Hematopoietic multipotent progenitor cell (in vitro differentiated cells): ENCODE data around the gene MDK. TPM values are rescaled to one million over a fixed set of nuclear protein-coding genes. Genes with fewer than 3 reads are reported as not detected.

Source experiments
- DNase-seq, 3 donors: peaks; one replicate each; pipeline ENCODE4 v3.0.0-alpha.2; 2011 to 2015; ENCODE audit warnings: low read depth in 2 of 3, low spot score in 2 of 3
- total RNA-seq: library from RNA; depleted of rRNA; stranded (reverse); fragments of >200 nt; gene quantifications from one replicate; pipeline ENCODE4 v1.2.3, GENCODE V29; 2012

The MDK gene
- total RNA-seq, 1 donor: 46.3 TPM

GRCh38 chr11:46381819-46382645 is 563 bp downstream of the MDK start:
- no peak for DNase-seq

- no peak for DNase-seq
Observed at GRCh38 chr11:46382646-46383403, 1.4 kb downstream of the MDK start.

GRCh38 chr11:46383404-46383758 is 1.9 kb downstream of the MDK start:
- no peak for DNase-seq

- DNase-seq: no peak
Observed at GRCh38 chr11:46383974-46384701, 2.7 kb downstream of the MDK start.

GRCh38 chr11:46385169-46386004 is 3.9 kb downstream of the MDK start:
- DNase-seq: no peak

- no peak for DNase-seq
Observed at GRCh38 chr11:46386005-46386578, 4.6 kb downstream of the MDK start.

- no peak for DNase-seq
Observed at GRCh38 chr11:46386674-46387073, 5.2 kb downstream of the MDK start.

GRCh38 chr11:46387456-46387855 is 6.0 kb downstream of the MDK start:
- DNase-seq: no peak

GRCh38 chr11:46387919-46388618 is 6.6 kb downstream of the MDK start:
- DNase-seq: peak in 1 of 3 donors; percentile 54

- DNase-seq: no peak
Observed at GRCh38 chr11:46388619-46389449, 7.4 kb downstream of the MDK start.

GRCh38 chr11:46389450-46390330 is 8.2 kb downstream of the MDK start:
- DNase-seq: peak in 2 of 3 donors; percentile 62 to 64

- DNase-seq: no peak
Observed at GRCh38 chr11:46390331-46391171, 9.1 kb downstream of the MDK start.

- no peak for DNase-seq
Observed at GRCh38 chr11:46391186-46391577, 9.7 kb downstream of the MDK start.

- no peak for DNase-seq
Observed at GRCh38 chr11:46391578-46392420, 10.3 kb downstream of the MDK start, which contains the start of gene CHRM4. Gene CHRM4 (minus strand): TSS chr11:46391776. CDS start chr11:46386557, 5,219 bp downstream.

GRCh38 chr11:46392421-46393230 is 11.2 kb downstream of the MDK start:
- DNase-seq: peak; percentile 68 to 81 (median 76)
